CD1c-positive myeloid dendritic cell (primary cell): Measurements from ENCODE around the gene KLHL13.
"Not testable (repeated sequence)": the region's sequence is repeated elsewhere in the genome, so short reads cannot be mapped to it uniquely, and the experiment has no call there.

Experiments
- DNase-seq: peaks from one replicate; pipeline ENCODE4 v3.0.0-alpha.2; 2016; ENCODE audit errors: extremely low spot score

KLHL13 gene, protein sequence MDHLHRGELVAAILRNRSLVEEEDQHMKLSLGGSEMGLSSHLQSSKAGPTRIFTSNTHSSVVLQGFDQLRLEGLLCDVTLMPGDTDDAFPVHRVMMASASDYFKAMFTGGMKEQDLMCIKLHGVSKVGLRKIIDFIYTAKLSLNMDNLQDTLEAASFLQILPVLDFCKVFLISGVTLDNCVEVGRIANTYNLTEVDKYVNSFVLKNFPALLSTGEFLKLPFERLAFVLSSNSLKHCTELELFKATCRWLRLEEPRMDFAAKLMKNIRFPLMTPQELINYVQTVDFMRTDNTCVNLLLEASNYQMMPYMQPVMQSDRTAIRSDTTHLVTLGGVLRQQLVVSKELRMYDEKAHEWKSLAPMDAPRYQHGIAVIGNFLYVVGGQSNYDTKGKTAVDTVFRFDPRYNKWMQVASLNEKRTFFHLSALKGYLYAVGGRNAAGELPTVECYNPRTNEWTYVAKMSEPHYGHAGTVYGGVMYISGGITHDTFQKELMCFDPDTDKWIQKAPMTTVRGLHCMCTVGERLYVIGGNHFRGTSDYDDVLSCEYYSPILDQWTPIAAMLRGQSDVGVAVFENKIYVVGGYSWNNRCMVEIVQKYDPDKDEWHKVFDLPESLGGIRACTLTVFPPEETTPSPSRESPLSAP

DNA sequence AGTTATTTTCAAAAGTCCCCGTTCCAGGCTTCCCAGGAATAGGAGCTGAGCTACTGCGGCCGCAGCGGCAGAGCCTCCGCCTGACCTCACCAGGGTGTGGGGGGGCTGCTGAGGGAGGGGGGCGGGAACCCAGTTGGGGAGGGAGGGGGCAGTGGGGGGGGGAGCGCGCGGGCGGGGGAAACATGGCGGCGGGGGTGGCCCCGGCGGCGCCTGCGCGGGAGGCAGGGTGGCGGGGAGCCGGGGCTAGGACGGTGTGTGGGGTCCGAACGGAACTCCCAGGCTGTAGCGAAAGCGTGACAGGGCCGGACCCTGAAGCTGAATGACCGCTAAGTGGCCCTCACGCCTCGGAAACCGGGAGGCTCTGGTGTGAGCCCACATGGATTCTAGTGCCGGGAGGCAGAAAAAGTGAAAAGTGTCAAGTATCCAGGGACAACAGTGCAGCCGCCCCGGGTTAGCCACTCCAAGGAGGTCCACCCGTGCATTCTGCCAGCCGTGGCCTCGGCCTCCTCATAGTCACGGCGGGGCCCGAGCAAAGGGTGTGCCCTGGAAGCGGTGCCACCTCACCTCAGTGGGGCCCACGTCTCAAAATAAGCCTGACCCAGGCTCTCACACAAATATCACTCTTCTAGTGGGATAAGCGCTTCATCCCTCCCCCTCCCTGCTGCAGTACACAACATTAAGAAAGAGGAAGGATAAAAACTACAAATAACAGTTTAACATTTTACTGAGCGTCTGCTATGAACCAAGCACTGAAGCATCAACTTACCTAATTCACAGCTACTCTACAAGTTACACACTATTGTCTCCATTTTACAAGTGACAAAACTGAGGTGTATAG lies at the start of gene KLHL13:
TSS of gene KLHL13 (minus strand) at position 98 of the 838 bp plus-strand sequence. CDS start 88,337 bp downstream, outside the sequence.
- peak; percentile 4 for DNase-seq

DNA sequence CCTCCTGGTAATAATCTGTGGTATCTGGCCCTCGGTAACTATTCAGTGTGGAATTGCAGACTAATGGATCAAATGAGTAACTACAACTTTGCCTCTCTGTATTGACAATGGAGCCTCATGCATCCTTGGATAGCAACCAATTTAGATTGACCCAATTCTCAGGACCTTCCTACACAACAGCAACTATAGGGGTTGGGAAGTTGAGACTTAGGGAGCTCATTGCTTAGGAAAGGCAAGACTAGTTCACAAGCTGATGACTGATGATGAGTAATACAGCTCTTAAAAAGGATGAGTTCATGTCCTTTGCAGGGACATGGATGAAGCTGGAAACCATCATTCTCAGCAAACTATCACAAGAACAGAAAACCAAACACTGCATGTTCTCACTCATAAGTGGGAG lies 47.5 kb upstream of the KLHL13 start:
- no peak for DNase-seq

DNA sequence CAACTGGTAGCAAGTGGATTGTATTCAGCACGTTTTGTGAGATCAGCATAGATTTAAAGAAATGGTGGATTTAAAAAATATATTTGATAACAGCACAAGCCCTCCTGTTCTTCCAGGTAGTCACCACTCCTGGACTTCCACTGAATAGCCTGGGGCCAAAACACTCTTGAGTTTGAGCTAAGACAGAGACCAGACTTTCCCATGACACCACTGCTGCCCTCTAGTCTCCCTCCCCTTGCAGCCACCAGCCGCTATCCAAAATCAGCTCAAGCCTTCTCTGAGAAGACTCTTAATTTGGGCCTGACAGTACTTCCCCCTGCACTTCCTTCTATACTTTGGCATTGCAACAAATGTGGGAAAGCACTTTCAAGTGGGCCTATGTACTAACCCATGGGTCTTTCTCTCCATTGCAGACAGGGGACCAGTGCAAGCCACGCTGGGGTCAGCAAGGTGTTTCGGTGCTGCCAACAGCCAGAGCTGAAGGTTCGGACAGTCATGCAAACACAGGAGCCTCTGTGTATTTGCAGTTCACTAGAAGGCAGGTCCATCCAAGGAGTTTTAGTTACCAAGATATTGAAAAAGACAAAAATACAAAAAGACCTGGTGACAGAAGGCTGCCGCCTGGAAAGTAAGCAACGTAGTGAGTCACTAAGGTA lies 40.5 kb upstream of the KLHL13 start:
- no peak for DNase-seq

DNA sequence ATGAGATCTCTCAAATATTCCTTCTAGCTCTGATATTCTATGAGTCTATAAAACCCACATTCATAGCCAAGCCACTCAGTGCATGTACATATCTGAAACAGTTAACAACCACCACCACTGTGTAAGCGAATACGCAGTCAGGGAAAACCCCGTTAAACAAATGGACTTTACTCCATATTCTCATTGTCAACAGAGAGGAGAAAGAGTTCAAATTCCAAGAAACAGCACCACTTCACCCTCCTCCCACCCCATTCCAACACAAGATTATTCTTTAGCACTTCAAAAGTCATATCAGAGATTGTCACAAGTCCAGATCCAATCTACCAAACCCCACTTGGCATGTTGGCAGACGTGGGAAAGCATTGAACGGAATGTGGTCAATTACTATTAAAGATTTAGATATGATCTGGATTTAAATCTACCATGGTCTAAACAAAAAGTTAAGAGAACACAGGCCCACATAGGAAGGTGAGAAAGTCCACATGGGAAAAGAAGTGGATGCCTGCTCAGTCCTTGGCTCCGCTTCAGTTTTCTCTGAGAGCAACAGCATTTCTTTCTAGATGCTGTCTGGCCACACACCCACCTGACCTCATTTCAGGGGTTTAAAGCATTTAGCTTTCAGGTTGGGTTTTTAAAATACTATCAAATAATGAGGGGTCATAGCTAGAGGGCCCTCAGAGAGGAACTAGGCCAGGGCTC lies 39.8 kb upstream of the KLHL13 start:
- DNase-seq, result no peak

DNA sequence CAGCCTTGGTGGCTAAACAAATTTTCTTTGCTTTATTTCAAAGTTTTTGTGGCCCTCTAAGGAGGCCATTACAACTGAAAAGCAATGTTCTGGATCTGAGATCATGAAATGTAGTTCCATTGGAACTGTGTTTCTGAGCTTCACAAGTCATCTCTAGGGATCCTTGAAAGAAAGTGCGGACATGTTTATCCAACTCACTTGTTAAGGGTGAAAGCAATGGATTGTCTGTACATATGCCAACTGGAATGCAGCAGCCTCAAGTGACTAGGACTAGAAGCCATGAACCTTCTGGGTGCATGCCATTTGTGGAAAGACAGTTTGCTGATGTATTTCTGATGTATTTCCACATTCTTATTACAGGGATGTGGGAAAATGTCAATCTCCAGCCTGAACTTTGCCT lies 36.7 kb upstream of the KLHL13 start:
- DNase-seq, result no peak

DNA sequence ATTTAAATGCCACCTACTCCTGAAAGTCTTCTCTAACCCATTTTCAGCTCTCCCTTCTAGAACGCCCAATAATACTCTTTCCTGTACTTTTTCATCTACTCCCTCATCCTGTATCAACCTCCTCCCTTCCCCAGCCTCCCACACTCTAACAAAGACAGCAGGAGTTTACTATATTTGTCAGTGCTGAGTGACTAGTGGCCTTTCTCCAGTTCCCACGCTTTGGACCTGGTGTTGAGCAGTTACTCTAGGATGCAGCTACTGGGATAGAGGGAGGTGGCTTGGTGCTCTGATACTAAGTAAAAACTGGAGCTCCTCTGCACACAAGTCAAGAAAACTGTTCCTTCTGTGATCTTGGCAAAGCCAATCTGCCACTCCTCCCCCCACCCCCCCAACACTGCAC lies 36.1 kb upstream of the KLHL13 start:
- no peak for DNase-seq

DNA sequence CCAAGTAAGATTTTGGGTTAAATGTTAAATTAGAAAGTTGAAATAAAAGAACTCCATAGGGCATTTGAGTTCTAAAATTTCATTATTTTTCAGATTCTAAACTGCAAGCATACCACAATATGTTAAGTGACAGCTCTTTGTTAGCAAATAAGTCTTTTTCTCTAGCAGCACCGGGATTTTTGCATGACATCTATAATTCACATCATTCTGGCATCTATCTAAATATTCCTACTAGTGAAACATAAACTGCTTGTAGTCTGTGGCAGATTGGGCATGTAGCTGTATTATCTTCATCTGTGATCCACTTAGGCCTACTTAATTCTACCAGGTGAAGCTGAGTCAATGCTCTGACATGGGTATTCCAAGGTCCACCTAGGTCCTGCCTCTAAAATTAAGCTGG lies 32.1 kb upstream of the KLHL13 start:
- DNase-seq, result no peak

DNA sequence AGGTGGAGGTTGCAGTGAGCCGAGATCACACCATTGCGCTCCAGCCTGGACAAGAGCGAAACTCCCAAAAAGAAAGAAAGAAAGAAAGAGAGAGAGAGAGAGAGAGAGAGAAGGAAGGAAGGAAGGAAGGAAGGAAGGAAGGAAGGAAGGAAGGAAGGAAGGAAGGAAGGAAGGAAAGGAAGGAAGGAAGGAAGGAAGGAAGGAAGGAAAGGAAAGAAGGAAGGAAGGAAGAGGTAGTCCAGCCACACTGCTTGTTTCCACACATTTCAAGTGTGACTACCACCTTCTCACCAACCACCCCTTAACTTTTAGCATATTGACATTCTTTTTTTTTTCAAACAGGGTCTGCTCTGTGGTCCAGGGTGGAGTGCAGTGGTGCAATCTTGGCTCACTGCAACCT lies 31.2 kb upstream of the KLHL13 start:
- DNase-seq, result not testable (repeated sequence)

DNA sequence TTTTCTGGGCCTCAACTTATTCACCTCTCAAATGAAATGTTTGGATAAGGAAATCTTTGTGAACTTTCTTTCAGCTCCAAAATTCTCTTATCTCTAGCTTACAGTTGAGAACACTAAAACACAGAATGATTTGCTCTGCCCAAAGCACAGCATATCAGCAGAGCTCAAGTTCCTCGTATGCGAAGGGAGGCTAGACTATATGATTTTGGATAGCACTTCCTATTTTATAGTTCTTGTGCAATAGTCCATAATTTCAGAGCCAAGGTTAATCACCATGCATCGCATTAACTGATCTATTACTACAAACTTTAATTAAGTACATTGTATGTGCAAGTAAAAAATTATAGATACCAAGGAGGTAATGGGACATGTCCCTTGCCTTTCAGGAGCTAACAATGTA lies 27.0 kb upstream of the KLHL13 start:
- peak; percentile 3 for DNase-seq

DNA sequence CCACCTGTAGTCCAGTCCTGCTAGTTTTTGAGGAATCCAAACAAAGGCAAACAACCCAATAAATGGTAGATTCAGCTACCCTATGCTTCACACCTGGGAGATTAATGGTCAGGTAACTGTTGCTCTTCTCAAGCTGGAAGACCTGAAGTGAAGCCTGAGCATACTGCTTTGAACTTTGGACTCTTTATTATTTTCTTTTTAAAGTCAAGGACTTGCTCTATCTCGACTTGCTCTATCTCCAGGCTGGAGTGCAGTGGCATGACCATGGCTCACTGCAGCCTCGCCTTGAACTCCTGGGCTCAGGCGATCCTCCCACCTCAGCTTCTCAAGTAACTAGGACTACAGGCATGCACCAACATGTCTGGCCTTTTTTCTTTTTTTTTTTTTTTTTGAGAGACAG lies 14.7 kb upstream of the KLHL13 start:
- no peak for DNase-seq

DNA sequence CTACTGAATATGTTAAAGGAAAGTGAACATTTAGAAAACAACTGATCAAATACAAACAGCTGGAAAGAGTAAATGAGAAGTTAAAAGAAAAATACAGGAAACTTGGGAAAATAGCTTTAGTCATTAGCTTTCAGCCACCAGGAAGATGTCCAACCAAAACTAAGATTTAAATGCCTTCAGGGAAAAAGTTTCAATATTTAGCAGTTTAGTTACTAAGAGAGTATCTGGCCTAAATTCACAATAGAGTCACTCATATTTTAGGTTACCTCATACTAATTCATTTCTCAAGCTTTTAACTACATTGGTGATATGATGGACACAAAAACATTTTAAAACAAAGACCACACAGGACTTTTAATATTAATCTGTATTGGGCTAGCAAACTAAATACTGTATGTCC lies 13.1 kb upstream of the KLHL13 start:
- no peak for DNase-seq

DNA sequence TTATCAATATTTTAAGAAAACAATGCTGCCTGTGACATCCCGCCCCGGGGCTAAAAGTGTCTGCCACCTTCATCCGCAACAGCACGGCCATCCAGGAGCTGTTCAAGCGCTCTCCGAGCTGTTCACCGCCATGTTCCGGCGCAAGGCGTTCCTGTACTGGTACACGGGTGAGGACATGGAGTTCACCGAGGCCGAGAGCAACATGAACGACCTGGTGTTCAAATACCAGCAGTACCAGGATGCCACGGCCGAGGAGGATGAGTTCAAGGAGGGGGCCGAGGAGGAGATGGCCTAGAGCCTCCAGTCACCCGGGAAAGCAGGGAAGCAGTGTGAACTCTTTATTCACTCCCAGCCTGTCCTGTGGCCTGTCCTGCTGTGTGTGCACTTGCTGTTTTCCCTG lies 12.1 kb upstream of the KLHL13 start:
- no peak for DNase-seq

DNA sequence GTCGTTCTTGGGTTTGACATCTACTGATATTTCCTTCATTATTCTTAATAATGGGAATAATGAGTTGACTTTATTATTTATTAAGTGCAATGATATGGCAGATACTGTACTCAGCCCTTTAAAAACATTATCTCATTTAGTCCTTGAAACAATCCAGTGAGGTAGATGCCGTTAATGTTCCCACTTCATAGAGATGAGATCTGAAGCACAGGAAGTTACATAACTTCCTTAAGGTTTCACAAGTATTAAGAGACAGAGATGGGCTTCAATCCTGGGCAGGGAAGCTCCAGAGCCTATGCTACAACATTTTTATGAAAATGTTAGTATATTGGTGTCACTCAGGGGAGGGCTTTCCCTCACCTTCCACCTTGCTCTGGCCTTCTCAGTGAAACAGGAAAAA lies 9.7 kb upstream of the KLHL13 start:
- DNase-seq, result no peak

DNA sequence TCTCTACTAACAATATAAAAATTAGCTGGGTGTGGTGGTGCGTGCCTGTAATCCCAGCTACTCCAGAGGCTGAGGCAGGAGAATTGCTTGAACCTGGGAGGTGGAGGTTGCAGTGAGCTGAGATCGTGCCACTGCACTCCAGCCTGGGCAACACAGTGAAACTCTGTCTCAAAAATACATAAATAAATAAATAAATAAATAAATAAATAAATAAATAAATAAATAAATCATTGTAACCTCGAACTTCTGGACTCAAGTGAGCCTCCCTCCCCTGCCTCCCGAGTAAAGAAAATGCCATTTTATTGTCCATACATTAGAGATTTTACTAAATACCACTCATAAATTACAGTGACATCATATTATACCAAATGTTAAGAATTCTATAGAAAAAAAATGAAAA lies 7.6 kb upstream of the KLHL13 start:
- not testable (repeated sequence) for DNase-seq

DNA sequence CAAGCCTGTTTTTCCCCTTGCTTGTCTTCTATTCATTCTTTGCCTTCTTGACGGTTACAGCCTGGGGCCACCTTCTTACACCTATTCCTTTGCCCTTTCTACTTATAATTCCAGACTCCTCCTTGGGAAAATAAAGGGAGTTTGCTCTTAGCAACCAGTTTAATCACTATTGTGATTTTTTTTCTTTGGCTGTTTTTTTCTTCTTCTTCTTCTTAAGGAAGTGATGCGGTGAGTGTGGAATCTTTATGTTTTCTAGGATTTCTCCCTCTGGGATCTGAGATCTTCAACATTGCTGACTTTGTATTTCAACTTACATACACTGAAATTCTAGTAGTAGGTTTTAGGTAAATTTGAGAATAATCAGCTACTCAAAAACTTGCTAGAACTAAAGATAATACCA lies 1.1 kb upstream of the KLHL13 start:
- no peak for DNase-seq

DNA sequence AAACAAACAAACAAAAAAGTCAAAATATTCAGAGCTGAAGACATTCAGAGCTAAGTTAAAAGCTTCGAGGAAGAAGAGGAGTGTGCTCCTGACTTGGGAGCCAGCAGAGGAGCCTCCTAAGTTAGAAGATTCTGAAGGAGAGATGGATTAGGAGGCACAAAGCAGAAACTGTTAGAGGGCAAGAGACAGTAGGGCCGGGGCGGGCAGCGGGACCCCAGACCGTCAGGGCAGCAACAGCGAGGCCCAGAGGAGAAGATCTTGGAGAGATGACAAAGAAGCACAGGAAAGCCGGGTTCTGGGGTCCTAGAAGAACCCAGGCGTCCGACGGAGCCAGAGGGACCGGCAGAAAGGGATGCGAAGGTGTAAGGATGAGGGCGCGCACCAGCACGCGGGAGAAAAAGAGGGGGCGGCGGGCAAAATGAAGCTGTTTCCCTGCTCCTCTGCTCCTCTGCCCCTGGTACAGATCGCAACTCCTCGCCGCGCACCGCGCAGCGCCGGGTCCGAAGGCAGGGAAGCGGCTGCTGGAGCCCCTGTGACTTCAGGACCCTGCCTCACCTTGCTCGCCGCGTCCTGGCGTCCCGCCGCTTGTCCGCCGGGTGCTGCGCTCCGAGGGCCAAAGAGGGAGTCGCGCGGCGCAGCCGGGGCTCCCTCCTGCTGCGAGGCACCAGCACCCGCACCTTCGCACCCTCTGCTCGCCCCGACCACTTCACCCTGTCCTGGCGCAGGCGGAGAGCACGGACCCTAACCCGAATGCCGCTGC lies 477 bp downstream of the KLHL13 start:
- DNase-seq, result no peak

DNA sequence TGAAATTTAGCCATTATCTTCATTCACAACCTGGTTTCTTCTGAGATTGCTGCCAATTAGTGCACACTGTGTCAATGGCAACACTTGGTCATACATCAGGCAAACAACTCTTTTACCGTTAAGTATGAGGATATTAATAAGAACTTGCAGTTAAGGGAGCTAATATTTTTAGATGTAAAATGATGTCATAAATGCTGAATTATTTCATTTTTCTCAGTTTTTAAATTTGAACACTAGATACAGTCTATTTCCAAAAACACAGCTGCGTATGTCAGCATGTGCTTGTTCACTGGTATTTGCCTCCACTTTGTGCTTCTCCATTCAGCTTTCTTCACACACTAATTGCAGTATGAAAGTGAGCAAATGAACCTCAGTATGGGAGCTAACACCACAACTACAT lies 1.6 kb downstream of the KLHL13 start:
- DNase-seq, result no peak

DNA sequence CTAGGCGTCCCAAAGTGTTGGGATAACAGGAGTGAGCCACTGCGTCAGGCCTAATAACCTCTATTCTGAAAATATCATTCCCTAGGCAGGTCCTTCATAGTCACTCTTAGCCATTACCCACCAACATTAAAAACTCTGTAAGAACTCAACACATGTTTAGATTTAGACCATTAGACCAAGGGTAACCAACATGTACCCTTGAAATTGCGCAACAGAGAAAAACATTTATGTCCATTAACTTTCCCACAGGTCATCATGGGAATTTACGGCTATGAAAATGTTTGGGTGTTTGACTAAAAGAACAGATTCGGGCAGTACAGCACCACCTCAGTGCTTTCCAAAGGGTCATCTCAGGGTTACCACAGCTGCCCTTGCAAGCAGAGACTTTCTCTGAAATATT lies 7.5 kb downstream of the KLHL13 start:
- DNase-seq, result no peak

DNA sequence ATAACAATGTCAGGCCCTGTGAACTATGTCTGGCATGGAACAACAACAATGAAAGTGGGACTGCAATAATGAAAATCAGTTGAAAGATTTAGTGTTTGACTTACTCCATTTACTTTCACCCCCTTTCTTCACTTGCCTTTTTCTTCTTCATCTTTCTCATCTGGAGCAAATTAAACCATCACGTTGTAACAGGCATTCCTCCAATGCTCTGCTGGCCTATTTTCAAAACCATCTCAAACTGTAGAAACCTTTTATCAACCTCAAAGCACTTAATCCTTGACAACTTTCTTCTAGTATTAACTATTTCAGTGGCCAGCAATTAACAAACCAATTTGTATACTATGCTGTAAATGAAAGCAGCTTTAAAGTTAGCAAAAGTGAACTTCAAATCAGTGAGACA lies 8.3 kb downstream of the KLHL13 start:
- no peak for DNase-seq

DNA sequence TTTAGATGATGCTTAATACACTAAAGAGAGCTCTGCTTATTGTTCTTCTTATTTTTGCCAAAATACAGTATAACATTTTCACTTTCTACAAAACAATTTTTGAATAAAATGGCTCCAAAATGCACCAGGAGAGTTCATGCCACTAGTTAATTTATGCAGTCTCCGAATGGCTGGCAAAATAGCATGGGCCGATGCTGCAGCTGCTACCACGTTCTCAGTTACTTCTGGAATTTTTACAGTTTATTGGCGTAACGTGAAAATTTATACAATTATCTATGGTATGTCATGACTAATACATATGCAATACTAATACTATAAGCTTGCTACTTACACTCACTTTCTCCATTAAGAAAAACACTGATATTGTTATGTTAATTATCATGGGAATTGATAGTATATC lies 16.5 kb downstream of the KLHL13 start:
- DNase-seq, result no peak

DNA sequence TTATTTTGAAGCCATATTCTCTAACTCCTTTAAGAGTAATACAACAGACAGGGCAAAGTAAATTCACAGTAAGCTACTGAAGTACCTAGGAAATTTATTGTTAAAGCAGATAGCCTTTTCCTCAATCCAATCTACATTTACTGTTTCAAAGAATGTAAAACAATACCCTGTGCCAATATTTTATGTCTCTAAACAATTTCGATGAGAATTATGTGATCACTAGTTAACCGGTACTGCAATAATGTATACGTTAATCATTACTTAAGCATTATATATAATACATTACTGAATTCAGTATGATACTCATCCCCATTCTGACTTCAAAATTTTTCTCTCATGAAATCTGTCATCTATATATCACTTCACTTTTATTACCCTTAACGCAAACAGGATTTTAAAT lies 28.5 kb downstream of the KLHL13 start:
- DNase-seq, result no peak
